ENCODE measurements around the gene ANO5.

GRCh38 chr11:22207162-22207561 lies 14.3 kb downstream of the ANO5 start:
- TF ChIP-seq CTCF (IDR thresholded peaks at IDR 0.05) (no peak), POLR2A (IDR thresholded peaks at IDR 0.05; ENCODE audit: low read depth) (no peak)

Measured in esophagus muscularis mucosa (tissue), 3 donors.